Suprapubic skin (tissue), 4 donors: ENCODE measurements around the gene PHACTR4. TPM values are rescaled to one million over a fixed set of nuclear protein-coding genes. Genes with fewer than 3 reads are reported as not detected.
"Not testable (repeated sequence)": the region's sequence is repeated elsewhere in the genome, so short reads cannot be mapped to it uniquely, and the experiment has no call there.

Experiments used
- DNase-seq, 2 donors: peaks; one replicate each; pipeline ENCODE4 v3.0.0-alpha.2; 2019; ENCODE audit warnings: low spot score in 2 of 2
- H3K27ac ChIP-seq: fragments of 200-600 bp; sonication (generic); one replicate; pipeline ENCODE4 v1.5.1; 2019
- H3K27me3 ChIP-seq: fragments of 200-600 bp; sonication (generic); one replicate; pipeline ENCODE4 v1.5.1; 2019
- H3K36me3 ChIP-seq: fragments of 200-600 bp; sonication (generic); one replicate; pipeline ENCODE4 v1.5.1; 2019
- H3K4me1 ChIP-seq: fragments of 200-600 bp; sonication (generic); one replicate; pipeline ENCODE4 v1.5.1; 2019
- H3K4me3 ChIP-seq: fragments of 200-600 bp; sonication (generic); one replicate; pipeline ENCODE4 v1.5.1; 2019; ENCODE audit warnings: mild to moderate bottlenecking
- H3K9me3 ChIP-seq: fragments of 200-600 bp; sonication (generic); one replicate; pipeline ENCODE4 v1.5.1; 2019
- EP300 ChIP-seq: sonication (generic); formaldehyde crosslinking; IDR thresholded peaks from one replicate; pipeline ENCODE4 v1.6.1; 2017; ENCODE audit warnings: antibody characterized with exemption
- POLR2A ChIP-seq, 2 donors: fragments of 450-650 bp; IDR thresholded peaks; one replicate each; pipeline ENCODE4 v1.6.1; 2017; ENCODE audit warnings: antibody characterized with exemption in 2 of 2, mild to moderate bottlenecking in 2 of 2, moderate library complexity in 2 of 2
- POLR2AphosphoS5 ChIP-seq, 3 donors: sonication (generic); formaldehyde crosslinking; IDR thresholded peaks; one replicate each; pipeline ENCODE4 v1.6.1; 2017; ENCODE audit warnings: antibody characterized with exemption in 3 of 3
- WGBS: methylation state at CpG from one replicate; pipeline ENCODE4 v1.1.5; 2018; 5-methylcytosine and 5-hydroxymethylcytosine counted together
- total RNA-seq, 4 donors: library from RNA; depleted of rRNA; stranded (reverse); fragments of >200 nt; gene quantifications; one replicate each; pipeline ENCODE4 v1.1.0, GENCODE V29; 2016
- TF ChIP-seq, protein P1 (sequence below), 2 donors: fragments of 200-600 bp in 1 of 2; fragments of 450-650 bp in 1 of 2; sonication (generic) in 1 of 2; IDR thresholded peaks; one replicate each; pipeline ENCODE4 v1.5.1; 2016 to 2019; ENCODE audit warnings: antibody characterized with exemption in 2 of 2, mild to moderate bottlenecking in 1 of 2, moderate library complexity in 1 of 2

The PHACTR4 gene
- total RNA-seq, result 10 to 100 TPM; 29.0 to 64.2 (median 47.5) TPM

DNA sequence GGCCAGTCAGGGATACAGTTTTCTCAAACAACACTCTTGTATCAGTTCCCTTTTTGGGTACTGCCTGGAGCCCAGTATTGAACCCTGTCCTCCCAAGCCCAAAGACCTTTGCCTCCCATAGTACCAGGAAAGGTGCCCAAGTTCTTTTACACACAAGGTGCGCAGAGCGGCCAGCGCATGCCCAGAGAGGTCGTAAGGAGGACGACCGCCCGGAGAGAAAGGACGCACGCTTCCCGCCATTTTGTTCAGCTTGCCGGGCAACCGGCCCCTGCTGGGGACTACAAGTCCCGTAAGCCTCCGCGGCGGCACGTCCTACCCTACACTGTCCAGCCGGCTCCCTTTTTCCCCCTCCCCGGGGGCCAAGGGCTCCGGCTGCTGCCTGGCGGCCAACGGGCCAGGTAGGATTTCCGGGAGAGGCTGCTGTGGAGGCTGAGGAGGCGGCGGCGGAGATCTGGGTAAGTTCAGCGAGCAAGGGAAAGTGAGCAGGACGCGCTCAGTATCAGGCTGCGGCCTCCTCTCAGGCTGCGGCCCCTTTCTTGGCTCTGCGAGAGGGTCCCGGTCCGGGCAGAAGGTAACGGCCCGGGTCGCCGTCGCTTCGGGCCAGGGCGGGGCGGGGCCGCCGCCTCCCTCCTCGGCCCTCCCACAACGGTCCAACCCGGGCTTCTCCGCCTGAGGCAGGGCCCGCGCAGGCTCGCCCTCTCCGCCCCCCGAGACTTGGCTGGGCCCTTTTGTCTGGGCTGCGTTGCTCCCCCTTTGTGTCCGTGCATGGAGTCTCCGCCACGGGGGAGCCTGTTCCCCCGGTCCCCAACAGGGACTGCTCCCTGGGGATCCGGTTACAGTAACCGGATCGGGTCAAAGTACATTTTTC is at the start of gene PHACTR4:
Gene PHACTR4 (plus strand): TSS at position 370 of the 868 bp plus-strand sequence. CDS start 37,708 bp downstream, outside the sequence.
- Histone ChIP-seq H3K4me1 (peaks cover 38% of the 10 kb centered on the region), H3K27ac (peak within 1 kb of the TSS; percentile 91), H3K27me3 (no peaks in the 10 kb centered on the region), H3K9me3 (no peaks in the 10 kb centered on the region), H3K36me3 (no peaks in the 10 kb centered on the region), H3K4me3 (peak within 1 kb of the TSS; percentile 76)
- peak; percentile 93 to 94 for DNase-seq
- no peak for TF ChIP-seq EP300
- peak in 1 of 3 donors; percentile 2 for TF ChIP-seq POLR2AphosphoS5 (IDR thresholded peaks at IDR 0.05)
- peak; percentile 20 to 28 for TF ChIP-seq POLR2A (IDR thresholded peaks at IDR 0.05)
- TF ChIP-seq, protein P1, sequence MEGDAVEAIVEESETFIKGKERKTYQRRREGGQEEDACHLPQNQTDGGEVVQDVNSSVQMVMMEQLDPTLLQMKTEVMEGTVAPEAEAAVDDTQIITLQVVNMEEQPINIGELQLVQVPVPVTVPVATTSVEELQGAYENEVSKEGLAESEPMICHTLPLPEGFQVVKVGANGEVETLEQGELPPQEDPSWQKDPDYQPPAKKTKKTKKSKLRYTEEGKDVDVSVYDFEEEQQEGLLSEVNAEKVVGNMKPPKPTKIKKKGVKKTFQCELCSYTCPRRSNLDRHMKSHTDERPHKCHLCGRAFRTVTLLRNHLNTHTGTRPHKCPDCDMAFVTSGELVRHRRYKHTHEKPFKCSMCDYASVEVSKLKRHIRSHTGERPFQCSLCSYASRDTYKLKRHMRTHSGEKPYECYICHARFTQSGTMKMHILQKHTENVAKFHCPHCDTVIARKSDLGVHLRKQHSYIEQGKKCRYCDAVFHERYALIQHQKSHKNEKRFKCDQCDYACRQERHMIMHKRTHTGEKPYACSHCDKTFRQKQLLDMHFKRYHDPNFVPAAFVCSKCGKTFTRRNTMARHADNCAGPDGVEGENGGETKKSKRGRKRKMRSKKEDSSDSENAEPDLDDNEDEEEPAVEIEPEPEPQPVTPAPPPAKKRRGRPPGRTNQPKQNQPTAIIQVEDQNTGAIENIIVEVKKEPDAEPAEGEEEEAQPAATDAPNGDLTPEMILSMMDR (IDR thresholded peaks at IDR 0.05), result no peak
- under 1% methylated on average over 35 of the region's 61 CpGs for WGBS

DNA sequence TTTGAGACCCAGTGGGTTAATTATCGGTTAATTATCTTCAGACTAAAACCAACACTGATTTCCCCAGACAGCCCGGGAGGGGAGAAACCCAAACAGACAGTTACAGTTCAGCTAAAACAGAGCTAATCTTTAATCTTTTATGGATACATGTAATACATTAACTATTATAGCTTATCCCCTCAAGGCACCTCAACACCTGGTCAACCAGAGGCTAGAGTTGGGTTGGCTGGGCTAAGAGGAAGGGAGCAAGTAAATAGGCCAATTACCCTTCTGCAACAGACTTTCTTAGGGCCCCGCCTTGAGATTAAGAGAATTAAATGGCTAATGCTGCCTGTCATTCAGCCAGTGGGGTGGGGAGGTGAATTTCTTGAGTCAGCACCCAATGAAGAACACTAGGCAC is 47.3 kb upstream of the PHACTR4 start:
- no peaks in the 10 kb centered on the region for H3K36me3 ChIP-seq
- H3K27me3 ChIP-seq, result no peaks in the 10 kb centered on the region
- no peak overlapping the region for H3K27ac ChIP-seq
- WGBS, result 64% methylated on average over 3 of the region's 3 CpGs
- no peak for DNase-seq
- no peak overlapping the region for H3K4me3 ChIP-seq
- TF ChIP-seq, protein P1 (IDR thresholded peaks at IDR 0.05), result no peak
- no peak for TF ChIP-seq EP300
- no peak for TF ChIP-seq POLR2AphosphoS5 (IDR thresholded peaks at IDR 0.05)
- no peaks in the 10 kb centered on the region for H3K4me1 ChIP-seq
- H3K9me3 ChIP-seq, result no peaks in the 10 kb centered on the region

DNA sequence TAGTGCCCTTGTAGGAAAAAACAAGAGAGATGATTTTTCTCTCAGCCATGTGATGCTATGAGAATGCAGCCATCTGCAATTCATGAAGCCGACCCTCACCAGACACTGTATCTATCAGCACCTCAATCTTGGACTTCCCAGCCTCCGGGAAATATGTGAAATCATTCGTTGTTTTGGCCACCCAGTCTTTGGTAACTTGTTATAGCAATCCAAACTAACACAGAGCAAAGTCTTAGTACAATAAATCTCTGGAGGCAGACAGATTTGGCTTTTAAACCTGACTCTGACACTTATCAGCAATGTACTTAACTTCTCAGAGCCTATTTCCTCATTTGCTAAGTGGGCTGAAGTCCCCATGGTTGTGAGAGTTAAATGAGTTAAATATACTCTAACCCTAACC is 45.8 kb upstream of the PHACTR4 start:
- H3K27ac ChIP-seq, result no peak overlapping the region
- no peaks in the 10 kb centered on the region for H3K27me3 ChIP-seq
- H3K36me3 ChIP-seq, result no peaks in the 10 kb centered on the region
- peaks cover 8% of the 10 kb centered on the region for H3K4me1 ChIP-seq
- H3K9me3 ChIP-seq, result no peaks in the 10 kb centered on the region
- H3K4me3 ChIP-seq, result no peak overlapping the region
- TF ChIP-seq EP300, result no peak
- TF ChIP-seq POLR2AphosphoS5 (IDR thresholded peaks at IDR 0.05), result no peak
- TF ChIP-seq, protein P1 (IDR thresholded peaks at IDR 0.05), result no peak
- TF ChIP-seq POLR2A (IDR thresholded peaks at IDR 0.05), result no peak
- WGBS, result 29% methylated on average over 3 of the region's 3 CpGs
- DNase-seq, result no peak

DNA sequence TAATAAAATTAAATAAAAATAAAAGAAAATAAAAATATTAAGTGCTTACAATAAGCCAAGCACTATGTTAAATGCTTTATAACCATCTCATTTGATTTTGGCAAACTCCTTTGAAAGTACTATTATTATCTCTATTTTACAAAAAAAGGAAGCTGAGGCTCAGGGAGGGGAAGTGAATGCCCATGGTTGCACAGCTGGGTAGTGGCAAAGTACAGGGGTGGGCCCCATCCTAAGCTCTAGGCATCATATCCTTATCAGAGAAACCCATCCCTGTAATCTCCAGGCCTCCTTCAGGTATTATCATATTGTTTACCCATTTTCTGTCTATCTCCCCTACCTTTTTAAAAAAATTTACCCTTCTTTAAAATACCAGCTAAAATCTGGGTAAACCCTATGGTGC is 43.0 kb upstream of the PHACTR4 start:
- Histone ChIP-seq H3K36me3 (peaks cover 6% of the 10 kb centered on the region), H3K27me3 (no peaks in the 10 kb centered on the region), H3K9me3 (no peaks in the 10 kb centered on the region), H3K4me3 (no peak overlapping the region), H3K4me1 (peaks cover 17% of the 10 kb centered on the region), H3K27ac (no peak overlapping the region)
- DNase-seq, result no peak
- TF ChIP-seq POLR2A (IDR thresholded peaks at IDR 0.05), result no peak
- TF ChIP-seq, protein P1 (IDR thresholded peaks at IDR 0.05), result no peak
- no peak for TF ChIP-seq EP300
- TF ChIP-seq POLR2AphosphoS5 (IDR thresholded peaks at IDR 0.05), result no peak

DNA sequence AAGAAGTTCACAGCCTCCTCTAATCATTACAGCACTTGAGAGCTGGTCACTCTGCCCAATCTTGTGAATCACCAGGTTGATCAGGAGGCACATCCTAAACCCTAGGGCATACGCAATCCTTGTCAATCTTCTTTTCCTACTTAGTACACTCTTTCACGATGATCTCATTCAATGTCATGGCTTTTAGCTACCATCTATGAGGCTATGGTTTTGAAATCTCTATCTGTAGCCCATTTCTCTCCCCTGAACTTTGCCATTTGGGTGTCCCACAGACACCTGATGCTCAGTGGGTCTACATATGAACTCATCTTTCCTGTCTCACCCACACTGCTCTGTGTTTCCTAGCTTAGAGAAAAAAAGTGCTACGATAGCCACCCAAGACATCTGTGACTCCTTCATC is 42.6 kb upstream of the PHACTR4 start:
- H3K36me3 ChIP-seq, result peaks cover 10% of the 10 kb centered on the region
- no peak overlapping the region for H3K4me3 ChIP-seq
- 77% methylated on average over 3 of the region's 3 CpGs for WGBS
- TF ChIP-seq, protein P1 (IDR thresholded peaks at IDR 0.05), result no peak
- TF ChIP-seq POLR2A (IDR thresholded peaks at IDR 0.05) (no peak), POLR2AphosphoS5 (IDR thresholded peaks at IDR 0.05) (no peak), EP300 (no peak)
- peaks cover 21% of the 10 kb centered on the region for H3K4me1 ChIP-seq
- no peak for DNase-seq
- H3K27ac ChIP-seq, result no peak overlapping the region
- no peaks in the 10 kb centered on the region for H3K9me3 ChIP-seq
- no peaks in the 10 kb centered on the region for H3K27me3 ChIP-seq

DNA sequence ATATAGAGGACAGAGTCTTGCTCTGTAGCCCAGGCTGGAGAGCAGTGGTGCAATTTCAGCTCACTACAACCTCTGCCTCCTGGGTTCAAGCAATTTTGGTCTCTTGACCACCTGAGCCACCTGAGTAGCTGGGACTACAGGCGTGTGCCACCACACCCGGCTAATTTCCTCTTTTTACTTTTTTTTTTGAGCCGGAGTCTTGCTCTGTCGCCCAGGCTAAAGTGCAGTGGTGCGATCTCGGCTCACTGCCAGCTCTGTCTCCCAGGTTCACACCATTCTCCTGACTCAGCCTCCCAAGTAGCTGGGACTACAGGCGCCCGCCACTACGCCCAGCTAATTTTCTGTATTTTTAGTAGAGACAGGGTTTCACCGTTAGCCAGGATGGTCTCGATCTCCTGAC is 42.1 kb upstream of the PHACTR4 start:
- peaks cover 14% of the 10 kb centered on the region for H3K36me3 ChIP-seq

More for the DNA sequence above, 42.1 kb upstream of the PHACTR4 start:
- 92% methylated on average over 11 of the region's 11 CpGs for WGBS
- DNase-seq, H3K4me3 ChIP-seq, H3K27ac ChIP-seq, H3K27me3 ChIP-seq, H3K9me3 ChIP-seq: not testable (repeated sequence)
- peaks cover 21% of the 10 kb centered on the region for H3K4me1 ChIP-seq
